D341Med (cell line): ENCODE data around the gene TTC3.
A peak's percentile ranks its signal among the peaks of the same experiment; 100 is the strongest.
"Not testable (repeated sequence)": the region's sequence is repeated elsewhere in the genome, so short reads cannot be mapped to it uniquely, and the experiment has no call there.

Experiments used
- DNase-seq: peaks from one replicate; pipeline ENCODE4 v3.0.0; 2012; ENCODE audit warnings: low spot score

The TTC3 gene

GRCh38 chr21:37196847-37197246 lies 123.8 kb downstream of the TTC3 start:
- no peak for DNase-seq

GRCh38 chr21:37197746-37198145 lies 124.7 kb downstream of the TTC3 start:
- DNase-seq: no peak

GRCh38 chr21:37199057-37199924 lies 126.2 kb downstream of the TTC3 start:
- no peak for DNase-seq

- peak; percentile 63 for DNase-seq
These were observed 127.8 kb downstream of the TTC3 start for GRCh38 chr21:37200641-37201480.

- DNase-seq: no peak
These were observed 129.4 kb downstream of the TTC3 start for GRCh38 chr21:37202221-37203110.

- no peak for DNase-seq
These were observed 131.5 kb downstream of the TTC3 start for GRCh38 chr21:37204580-37204979.

- DNase-seq: no peak
These were observed 133.4 kb downstream of the TTC3 start for GRCh38 chr21:37206496-37206895.

- no peak for DNase-seq
These were observed 134.5 kb downstream of the TTC3 start for GRCh38 chr21:37207441-37208009.

- DNase-seq: no peak
These were observed 135.1 kb downstream of the TTC3 start for GRCh38 chr21:37208056-37208721.

- no peak for DNase-seq
These were observed 135.7 kb downstream of the TTC3 start for GRCh38 chr21:37208741-37209225.

- no peak for DNase-seq
These were observed 137.1 kb downstream of the TTC3 start for GRCh38 chr21:37210130-37210529.

- no peak for DNase-seq
These were observed 137.7 kb downstream of the TTC3 start for GRCh38 chr21:37210799-37211198.

GRCh38 chr21:37214952-37215351 lies 141.9 kb downstream of the TTC3 start:
- no peak for DNase-seq

- no peak for DNase-seq
These were observed 146.8 kb downstream of the TTC3 start for GRCh38 chr21:37219761-37220432.

GRCh38 chr21:37220433-37220980 lies 147.5 kb downstream of the TTC3 start:
- peak; percentile 77 for DNase-seq

GRCh38 chr21:37220981-37221664 lies 148.1 kb downstream of the TTC3 start:
- DNase-seq: peak; percentile 95

- not testable (repeated sequence) for DNase-seq
These were observed 149.2 kb downstream of the TTC3 start for GRCh38 chr21:37222248-37222647.

GRCh38 chr21:37223804-37224345 lies 150.8 kb downstream of the TTC3 start:
- no peak for DNase-seq
